ENCODE results near the gene SNX27.
"Not testable (repeated sequence)": the region's sequence is repeated elsewhere in the genome, so short reads cannot be mapped to it uniquely, and the experiment has no call there.

The SNX27 gene

DNA sequence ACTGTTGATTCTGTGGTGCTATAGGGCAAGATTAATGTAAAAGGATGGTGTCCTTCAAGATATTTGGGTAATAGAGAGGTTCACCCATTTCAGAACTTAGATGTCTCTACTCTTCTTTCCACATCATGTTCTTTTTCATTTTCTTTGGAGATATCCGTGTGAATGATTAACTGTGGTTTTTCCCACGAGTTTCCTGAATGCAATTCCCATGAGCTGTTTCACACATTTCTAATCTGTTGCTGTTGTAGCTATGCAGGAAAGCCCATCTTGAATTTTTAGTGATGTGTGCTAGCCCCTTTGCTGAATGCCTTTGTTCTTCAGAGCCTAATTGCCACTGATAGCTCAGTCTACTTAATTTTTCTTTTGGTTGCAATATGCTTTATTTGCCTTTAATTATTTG lies 27.6 kb downstream of the SNX27 start:
- DNase-seq (ENCODE audit: low spot score): no peak

DNA sequence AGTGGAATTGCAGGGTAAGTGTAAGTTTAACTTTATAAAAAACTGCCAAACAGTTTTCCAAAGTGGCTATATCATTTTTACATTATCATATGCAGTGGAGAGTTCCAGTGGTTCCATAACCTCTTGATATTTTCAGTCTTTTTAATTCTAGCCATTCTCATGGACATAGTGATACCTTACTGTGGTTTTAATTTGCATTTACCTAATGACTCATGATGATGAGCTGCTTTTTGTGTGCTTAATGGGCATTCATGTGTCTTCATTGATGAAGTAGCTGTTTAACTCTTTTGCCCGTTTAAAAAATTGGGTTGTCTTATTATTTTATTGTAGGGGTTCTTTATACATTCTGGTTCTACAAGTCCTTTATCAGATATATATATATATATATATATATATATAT lies 29.4 kb downstream of the SNX27 start:
- no peak for DNase-seq (ENCODE audit: low spot score)

DNA sequence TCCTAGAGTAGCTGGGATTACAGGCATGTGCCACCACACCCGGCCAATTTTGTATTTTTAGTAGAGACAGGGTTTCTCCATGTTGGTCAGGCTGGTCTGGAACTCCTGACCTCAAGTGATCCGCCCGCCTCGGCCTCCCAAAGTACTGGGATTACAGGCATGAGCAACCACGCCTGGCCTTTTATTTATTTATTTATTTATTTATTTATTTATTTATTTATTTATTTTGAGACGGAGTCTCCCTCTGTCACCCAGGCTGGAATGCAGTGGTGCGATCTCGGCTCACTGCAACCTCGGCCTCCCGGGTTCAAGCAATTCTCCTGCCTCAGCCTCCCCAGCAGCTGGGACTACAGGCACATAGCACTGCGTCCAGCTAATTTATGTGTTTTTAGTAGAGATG lies 31.2 kb downstream of the SNX27 start:
- not testable (repeated sequence) for DNase-seq (ENCODE audit: low spot score)

DNA sequence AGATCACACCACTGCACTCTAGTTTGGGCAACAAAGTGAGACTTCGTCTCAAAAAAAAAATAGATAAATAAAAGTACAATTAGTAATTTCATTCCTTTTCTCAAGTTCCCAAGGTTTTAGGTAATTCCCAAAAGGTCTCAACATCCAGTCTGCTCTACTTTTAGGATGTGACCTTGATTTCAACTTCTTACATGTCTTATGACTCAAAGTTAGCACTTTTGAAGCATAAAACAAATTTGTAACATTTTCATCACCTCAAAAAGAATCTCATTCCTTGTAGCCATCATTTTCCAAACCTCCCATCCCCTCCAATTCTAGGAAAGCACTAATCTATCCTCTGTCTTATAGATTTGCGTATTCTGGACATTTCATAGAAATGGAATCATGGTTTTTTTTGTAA lies 32.2 kb downstream of the SNX27 start:
- DNase-seq (ENCODE audit: low spot score): no peak

DNA sequence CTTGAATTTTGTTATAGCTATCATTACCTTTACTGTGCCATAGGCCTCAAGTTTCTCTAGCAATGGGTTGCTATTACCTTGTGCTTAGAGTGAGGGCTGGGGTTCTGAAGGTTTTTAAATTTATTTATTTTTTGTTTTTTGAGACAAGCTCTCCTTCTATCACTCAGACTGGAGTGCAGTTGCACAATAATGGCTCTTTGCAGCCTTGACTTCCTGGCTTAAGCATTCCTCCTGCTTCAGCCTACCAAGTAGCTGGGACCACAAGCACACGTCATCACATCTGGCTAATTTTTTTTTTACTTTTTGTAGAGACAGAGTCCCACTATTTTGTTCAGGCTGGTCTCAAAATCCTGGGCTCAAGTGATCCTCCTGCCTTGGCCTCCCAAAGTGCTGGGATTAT lies 41.5 kb downstream of the SNX27 start:
- DNase-seq (ENCODE audit: low spot score): no peak

DNA sequence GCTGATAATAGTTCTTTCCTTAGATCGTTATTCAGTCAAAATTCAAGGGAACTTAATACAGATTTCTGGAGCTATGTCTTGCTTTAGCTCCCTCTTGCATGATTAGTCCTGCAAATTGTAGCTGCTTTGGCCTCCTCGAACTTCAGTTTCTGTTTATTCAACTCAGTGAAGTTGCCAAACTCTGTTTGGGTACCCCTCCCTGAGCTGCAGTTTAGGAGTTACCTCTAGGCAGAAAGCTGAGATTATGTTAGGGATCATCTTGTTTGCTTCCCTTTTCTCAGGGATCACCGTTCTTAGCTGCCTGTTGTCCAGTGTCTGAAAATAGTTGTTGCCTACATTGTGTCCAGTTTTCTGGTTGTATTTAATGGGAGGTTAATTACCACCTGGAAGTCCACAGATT lies 43.5 kb downstream of the SNX27 start:
- DNase-seq (ENCODE audit: low spot score): no peak

DNA sequence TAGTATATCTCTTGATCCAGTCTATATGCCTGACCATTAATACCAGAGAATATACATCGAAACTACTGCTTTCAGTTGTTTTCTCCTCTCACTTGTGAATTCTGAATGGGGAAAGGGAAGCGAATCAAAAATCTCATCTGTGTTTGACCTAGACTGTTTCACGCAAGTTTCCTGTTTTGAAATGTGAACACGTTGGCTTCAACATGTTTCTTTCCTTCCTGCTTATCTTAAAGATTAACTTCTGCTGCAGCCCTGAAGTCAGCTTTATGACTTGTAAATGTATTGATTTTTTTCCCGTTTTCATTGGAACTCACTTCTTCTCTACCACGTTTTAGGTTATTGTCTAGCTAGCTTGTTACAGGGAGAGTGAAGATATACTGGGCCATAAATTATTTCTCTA lies 49.9 kb downstream of the SNX27 start:
- DNase-seq (ENCODE audit: low spot score): no peak

DNA sequence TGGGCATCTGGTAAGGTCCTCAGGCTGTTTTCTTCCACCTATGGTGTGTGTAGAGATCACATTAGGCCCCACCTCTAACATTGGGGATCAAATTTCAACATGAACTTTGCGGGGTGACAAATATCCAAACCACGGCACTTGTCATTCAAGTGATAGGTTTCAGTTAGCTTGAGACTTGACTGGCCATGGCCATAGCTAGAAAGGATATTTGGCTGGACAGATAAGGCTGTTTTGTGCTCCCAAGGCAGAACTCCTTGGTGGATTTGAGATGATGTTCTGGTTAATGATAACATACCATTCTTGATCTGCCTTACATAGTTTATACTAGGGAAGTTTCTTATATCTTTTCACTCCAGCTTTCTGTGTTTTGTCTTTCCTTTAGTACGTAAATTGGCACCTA lies 56.2 kb downstream of the SNX27 start:
- no peak for DNase-seq (ENCODE audit: low spot score)

DNA sequence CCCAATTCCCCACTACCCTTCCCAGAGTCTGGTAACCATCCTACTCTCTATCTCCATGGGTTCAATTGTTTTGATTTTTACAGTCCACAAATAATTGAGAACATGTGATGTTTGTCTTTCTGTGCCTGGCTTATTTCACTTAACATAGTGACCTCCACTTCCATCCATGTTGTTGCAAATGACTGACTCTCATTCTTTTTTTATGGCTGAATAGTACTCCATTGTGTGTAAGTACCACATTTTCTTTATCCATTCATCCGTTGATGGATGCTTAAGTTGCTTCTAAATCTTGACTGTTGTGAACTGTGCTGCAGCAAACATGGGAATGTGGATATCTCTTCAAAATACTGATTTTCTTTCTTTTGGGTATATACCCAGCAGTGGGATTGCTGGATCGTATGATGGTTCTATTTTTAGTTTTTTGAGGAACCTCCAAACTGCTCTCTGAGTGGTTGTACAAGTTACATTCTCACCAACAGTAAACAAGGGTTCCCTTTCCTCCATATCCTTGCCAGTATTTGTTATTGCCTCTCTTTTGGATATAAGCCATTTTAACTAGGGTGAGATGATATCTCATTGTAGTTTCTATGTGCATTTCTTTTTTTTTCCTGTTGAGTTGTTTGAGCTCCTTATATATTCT lies 58.3 kb downstream of the SNX27 start:
- not testable (repeated sequence) for DNase-seq (ENCODE audit: low spot score)

DNA sequence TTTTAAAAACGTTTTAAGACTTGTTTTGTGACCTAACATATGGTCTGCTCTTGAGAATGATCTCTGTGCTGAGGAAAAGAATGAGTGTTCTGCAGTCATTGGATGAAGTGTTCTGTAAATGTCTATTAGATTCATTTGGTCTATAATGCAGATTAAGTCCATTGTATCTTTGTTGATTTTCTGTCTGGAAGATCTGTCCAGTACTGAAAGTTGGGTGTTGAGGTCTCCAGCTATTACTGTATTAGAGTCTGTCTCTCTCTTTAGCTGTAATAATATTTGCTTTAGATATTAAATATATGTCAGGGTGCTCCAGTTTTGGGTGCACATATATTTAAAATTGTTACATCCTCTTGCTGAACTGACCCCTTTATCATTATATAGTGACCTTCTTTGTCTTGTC lies 61.6 kb downstream of the SNX27 start:
- no peak for DNase-seq (ENCODE audit: low spot score)

DNA sequence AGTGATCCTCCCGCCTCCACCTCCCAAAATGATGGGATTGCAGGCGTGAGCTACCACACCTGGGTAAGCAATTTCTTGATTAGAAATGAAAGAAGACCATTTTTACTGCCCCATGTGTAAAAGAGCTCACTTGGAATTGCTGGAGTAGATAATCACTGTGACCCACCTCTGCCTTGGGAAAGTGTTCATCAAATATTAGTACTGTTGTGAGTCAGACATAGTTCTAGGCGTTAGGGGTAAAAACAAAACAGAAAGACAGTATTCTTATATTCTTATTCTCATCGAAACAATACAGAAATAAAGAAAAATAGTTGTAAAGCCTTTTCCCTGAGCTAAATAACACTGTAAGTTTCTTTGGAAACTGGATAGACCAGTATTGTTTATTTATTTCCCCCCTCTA lies 68.5 kb downstream of the SNX27 start:
- no peak for DNase-seq (ENCODE audit: low spot score)

DNA sequence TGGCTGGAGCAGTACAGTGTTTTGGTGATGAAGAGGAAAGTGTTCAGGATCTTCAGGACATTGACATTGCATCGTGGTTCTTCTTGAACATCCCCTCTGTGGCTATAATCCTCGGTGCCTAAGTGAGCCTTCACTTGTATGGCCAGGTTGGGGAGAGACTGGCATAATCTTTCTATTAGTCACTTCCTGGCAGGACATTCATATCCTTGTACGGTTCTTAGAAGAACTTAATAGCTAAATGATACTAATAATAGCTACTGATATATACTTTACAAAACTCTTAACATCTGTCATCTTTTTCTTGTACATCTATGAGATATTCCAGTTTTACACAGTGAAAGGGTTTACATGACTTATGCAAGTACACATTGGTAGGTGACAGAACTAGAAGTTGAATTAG lies 69.0 kb downstream of the SNX27 start:
- DNase-seq (ENCODE audit: low spot score): peak; percentile 92

DNA sequence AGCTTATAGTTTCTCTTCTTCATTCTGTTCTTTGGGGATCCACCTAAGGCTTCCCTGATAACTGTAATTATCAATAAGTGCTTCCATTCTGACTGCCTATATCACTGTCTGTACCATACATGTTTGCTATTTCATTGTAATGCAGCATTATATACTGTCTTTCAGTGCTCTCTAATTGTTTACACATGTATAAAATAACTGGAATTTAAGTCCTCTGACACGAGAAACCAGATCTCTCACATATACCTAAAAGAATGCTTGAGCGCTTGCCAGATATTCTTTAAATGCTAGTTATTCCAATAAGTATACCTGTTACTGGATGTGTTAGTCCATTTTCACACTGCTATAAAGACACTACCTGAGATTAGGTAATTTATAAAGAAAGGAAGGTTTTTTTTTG lies 70.1 kb downstream of the SNX27 start:
- DNase-seq (ENCODE audit: low spot score): no peak

DNA sequence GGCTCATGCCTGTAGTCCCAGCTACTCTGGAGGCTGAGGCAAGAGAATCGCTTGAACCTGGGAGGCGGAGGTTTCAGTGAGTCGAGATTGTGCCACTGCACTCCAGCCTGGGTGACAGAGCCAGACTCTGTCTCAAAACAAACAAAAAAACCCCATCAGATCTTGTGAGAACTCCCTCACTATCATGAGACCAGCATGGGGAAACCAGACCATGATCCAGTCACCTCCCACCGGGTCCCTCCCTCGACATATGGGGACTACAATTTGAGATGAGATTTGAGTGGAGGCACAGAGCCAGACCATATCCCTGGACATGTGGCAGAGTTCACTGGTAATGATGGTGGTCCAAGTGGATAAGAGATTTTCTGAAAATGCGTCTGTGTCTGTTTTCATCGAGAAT lies 71.1 kb downstream of the SNX27 start:
- not testable (repeated sequence) for DNase-seq (ENCODE audit: low spot score)

DNA sequence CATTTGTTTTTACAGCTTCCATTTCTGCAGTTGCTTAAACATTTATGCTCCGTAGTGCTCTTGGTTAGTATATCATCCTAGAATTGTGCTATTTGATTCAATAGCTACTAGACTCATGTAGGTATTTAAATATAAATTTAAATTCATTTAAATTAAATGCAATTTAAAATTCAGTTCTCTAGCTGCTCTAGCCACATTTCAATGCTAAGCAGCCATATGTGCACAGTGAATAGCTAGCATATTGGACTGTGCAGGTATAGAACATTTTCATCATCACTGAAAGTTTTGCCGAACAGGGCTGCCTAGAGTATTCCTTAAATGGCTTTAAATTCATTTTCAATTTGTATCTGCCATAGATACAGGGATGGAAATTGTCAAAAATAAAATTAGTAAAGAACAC lies 72.3 kb downstream of the SNX27 start:
- DNase-seq (ENCODE audit: low spot score): no peak

DNA sequence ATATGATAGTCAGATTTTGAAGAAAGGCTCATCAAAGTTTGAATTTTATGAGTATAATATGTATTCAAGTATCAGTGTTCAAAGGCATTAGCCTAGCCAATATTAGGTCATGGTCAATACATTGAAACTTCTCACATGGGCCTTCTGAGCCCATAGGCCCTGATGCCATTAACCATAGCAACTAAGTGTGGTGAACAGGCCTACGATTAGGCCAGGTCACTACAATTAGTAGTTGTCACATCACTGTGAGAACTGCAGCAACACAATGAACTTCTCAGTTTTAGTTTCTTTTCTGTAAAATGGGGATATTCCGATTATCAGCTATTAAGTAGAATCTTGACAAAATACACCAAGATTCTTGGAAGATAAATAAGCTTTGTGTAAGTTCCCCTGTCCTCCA lies 74.7 kb downstream of the SNX27 start:
- no peak for DNase-seq (ENCODE audit: low spot score)

DNA sequence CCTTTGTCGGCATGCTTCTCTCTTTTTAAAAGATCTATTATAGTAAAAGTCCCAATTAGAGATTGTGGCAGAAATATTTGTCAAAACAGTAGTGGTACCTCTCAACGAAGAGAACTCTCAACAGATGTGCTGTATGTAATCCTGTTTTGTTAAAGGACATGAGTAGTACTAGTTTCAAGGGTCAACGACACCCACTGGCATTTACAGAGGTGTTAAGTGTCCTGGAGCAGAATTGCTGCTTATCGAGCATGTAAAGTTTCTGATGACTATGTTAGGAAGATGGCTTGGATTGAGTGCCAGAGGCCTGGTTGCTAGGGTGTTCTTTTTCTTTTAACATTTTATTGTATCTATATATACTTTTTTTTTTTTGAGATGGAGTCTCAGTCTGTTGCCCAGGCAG lies 77.6 kb downstream of the SNX27 start:
- no peak for DNase-seq (ENCODE audit: low spot score)

DNA sequence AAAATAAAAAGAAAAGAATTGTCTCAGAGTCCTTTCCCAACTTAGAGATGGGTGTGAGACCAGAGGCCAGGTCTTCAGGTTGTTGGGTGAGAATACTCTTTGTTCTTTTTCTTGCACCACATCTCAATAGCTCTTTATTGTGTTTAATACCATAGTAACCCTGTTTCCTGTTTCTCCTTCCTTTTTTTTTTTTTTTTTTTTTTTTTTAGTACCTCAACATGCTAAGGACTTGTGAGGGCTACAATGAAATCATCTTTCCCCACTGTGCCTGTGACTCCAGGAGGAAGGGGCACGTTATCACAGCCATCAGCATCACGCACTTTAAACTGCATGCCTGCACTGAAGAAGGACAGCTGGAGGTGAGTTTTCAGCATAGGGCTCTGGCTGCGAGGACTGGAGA lies 80.4 kb downstream of the SNX27 start:
- no peak for DNase-seq (ENCODE audit: low spot score)

DNA sequence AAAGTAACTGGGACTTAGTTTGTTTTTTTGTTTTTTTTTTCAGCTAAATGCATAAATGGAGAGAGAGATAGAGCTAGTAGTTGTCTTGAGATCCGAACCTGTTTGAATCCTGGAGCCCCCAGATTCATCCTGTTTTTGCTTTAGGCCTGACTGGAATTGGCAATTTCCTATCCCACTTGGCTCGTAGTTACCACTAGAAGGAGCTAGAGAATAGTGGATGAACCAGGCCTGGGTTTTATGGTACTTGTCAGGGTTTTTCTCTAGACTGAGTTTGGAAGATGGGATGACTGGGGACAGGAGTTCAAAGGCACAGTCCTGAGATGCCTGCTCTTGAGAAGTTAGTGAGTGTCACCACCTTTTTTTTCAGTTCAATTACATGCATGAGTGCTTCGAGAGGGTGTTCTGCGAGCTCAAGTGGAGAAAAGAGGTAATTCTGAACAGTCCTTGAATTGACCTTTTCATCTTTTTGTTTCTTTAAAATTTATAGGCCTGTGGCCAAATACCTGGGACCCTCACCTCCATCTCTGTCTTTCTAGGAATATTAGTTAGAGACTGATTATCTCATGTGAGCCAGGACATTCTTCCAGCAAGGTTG lies 81.3 kb downstream of the SNX27 start:
- no peak for DNase-seq (ENCODE audit: low spot score)

DNA sequence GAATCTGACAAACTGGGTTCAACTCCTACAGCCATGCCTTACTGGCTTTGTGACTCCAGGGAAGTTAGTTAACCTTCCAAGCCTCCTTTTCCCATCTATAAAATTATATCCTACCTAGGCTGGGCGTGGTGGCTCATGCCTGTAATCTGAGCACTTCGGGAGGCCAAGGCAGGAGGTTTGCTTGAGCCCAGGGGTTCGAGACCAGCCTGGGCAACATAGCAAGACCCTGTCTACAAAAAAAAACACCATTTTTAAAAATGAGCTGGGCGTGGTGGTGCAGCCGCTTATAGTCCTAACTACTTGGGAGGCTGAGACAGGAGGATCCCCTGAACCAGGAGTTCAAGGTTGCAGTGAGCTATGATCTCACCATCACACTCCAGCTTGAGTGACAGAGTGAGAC lies 89.7 kb downstream of the SNX27 start:
- no peak for DNase-seq (ENCODE audit: low spot score)

DNA sequence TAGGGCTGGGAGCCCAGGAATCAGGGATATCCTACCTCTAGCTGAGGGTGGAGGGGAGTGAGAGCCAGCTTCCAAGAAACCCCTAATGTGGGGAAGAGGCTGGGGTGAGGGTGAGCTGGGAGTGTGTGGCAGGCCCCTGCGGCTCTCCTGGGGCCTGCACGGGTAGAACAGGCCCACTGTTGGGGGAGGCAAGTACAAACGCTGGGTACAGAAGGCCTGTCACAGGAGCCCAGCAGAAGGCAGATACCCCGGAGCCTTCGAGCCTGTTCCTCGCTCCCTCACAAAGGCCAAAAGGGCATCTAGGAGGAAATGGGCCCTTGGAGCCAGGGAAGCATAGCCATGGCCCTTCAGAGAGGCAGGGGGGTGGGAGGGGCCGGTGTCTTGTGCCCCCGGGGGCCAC lies 91.1 kb downstream of the SNX27 start:
- no peak for DNase-seq (ENCODE audit: low spot score)

DNA sequence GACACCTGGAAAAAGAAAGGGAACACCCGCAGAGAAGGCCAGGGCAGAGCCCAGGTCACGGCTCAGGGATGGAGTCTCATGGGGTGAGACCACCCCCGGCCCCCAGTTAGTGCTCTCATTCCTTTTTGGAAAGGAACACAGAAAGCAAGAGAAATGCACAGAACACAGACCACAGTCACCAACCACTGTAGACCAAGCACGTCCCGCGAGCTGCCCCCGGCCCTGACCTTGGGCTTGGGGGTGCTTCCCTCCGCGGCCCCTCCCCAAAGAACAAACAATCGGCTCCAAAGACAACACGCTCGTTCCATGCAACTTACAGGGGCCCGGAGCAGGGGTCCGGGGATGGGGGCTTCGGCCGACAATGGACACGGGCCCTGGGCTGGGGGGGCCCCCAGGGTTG lies 92.0 kb downstream of the SNX27 start:
- no peak for DNase-seq (ENCODE audit: low spot score)

DNA sequence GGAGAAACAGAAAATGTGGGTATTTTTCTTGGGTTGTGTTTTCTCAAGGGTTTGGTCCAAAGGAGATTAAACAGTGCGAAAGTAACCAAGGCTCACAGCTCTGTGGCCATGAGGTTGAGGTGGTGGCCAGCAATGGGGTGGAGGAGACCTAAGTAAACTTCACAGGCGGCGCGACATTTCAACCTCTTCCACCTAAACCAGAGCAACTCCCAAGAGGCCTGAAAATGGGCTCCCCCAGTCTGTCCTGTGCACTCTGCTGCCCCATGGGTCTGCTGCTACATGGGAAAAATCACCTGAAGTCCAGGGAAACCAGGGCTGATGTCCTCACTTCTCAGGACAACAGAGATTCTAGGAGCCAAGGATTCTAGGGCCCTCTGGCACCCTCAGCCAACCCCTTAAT lies 92.4 kb downstream of the SNX27 start:
- no peak for DNase-seq (ENCODE audit: low spot score)

DNA sequence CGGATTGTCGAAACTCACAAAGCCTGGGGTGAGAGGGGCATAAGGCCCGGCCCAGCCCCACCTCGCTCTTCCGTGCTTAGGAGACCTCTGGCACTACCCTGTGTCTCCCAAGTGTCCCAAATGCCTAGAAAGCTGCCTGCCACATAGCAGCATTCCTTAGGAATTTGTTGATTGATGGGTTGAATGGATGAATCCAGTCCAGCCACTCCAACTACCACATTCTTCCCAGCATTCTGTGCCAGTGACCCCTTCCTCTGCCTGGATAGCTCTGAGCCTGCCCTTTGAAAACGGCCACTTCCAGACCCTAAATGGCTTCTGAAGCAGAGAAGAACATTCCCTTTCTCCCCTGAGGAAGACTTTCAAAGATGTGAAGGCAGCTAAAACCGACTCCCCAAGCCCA lies 93.3 kb downstream of the SNX27 start:
- no peak for DNase-seq (ENCODE audit: low spot score)

All from COLO829 (cell line).